ENCODE measurements around the gene OPCML.

OPCML gene

DNA sequence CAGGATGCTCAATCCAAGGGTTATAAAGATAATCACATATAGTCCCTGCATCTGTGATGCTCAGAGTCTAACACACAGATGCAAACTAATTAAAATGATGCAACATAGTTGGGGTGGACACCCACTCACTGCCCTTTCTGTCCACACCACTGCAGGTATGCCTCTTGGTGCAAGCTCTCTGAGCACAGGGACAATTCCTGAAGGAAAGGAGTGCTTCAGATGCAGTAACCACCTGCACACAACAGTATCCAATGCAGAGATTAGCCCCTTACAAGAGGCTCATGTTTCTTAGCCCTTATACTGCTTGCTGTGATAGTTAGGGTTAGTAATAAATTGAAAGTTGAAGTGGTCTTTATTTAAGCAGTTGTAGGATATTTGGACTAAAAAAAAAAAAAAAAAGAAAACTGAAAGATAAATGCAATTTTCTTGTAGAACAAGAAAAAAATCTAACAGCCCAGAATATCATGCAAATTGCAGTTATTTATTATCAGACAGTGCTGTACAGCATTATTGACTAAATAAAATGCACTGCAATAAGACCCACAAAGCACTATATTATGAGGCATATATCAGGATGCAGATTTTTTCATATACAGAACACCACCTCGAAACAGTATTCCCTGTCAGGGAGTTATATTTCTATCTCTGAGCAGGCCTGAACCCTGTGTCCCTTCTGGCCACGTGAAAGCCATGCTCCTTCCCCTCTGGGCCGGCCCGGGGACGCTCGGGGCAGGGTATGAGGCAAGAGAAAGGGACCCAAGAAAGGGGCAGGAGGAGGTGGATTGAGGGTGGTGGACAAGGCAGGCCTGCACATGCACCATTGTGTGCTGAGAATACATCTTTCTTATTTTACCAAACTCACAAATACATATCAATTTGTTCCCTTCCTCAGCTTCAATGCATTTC lies 260.2 kb downstream of the OPCML start:
- DNase-seq, result no peak

DNA sequence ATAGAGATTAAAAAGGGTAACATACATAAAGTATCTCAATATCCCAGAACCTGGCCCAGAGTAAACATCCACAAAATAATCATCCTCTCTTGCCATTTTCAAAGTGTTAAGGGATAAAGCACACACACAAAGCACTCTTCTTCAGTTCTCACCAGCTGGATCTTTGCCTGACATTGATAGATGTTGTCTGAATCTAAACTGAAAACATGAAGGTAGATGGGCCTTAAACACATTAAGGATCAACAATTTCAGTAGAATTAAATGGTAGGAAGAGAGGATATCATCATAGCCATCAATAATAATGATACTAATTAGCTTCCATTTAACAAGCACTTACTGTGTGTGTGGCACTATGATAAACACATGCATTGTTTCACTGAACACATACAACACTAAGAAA lies 261.1 kb downstream of the OPCML start:
- DNase-seq, result no peak

DNA sequence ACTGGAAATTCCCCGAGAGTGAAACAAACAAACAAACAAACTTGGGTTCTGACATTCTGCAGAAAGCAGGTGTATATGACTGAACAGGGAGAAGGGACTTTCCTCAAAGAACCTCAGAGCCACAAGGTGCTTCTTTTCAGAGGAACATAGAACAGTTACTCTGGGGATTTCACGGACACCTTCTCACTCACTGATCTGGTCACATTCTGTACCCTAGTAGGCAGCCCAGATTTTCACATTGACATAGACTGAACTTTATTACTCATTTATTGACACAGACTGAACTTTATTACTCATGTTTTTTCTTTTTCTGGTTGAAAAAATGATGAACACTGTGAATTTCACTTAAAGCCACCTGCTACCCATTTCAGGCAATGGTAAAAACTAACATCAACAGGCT lies 263.0 kb downstream of the OPCML start:
- no peak for DNase-seq

DNA sequence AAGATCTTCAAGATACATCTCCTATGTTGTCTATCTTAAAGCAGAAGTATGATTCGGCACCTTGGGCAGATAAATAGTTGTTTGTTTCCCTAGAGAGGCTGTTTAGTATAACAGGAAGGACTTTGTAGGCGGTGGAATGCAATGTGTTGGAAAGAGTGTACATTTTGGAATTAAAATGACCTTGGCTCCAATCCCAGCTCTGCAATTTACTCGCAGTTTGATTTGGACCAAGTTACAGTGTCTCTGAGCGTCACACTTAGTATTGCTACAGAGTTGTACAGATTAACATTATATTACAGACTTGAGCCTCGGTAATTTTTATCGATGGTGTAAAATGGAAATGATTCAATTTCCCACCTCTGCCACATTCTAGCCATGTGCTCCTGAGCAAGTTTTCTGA lies 265.3 kb downstream of the OPCML start:
- DNase-seq, result no peak

DNA sequence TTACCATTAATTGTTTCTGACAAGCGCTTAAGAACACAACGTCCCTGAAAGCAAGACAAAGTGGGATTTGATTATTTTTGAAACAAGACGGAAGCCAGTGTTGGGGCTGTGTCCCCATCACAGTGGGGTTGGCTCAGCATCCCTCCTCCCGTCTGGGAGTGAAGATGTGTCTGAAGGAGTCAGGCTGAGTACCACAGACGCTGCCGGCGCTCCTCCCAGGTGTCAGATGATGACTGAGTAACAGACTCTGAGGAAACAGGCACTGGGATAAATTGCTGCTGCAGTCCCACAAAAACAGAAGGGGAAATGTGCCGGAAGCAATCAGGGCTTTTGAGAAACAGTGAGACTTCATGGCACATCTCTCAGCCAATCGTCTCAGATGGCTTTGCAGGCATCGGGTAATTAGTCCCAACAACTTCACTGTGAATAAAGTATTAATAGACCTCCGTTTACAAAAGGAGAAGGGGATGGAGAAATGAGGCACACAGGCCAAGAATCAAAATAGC lies 266.7 kb downstream of the OPCML start:
- no peak for DNase-seq

DNA sequence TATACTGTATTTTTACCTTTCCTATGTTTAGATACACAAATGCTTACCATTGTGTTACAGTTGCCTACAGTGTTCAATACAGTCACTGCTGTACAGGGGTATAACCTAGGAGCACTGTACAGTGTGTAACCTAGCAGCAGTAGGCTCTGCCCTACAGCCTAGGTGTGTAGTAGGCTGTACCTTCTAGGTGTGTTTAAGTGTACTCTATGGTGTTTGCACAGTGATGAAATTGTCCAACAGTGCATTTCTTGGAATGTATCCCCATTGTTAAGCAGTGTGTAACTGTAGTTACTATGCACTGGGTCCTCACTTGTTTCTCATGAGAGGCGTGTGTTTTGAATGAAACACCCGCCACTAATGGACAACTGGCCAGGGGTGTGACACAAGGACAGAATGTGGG lies 269.0 kb downstream of the OPCML start:
- DNase-seq, result no peak

DNA sequence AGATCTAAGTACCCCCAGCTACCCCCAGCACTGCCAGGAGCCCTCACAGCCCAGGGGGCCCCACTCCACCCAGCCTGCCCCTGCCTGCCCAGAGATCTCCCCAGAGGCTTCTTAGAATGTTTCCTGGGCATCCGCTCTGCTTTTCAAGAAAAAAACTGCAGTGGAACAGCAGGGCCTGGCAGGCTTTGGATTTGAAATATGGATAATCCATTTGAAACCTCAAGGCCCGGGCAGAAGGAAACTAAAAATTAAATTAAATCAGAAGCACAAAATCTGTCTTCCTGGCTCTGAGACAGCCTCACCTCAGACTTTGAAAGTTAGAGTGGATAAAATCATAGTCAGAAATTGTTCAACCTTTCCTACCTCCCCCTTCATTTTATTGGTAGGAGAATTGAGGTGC lies 273.6 kb downstream of the OPCML start:
- no peak for DNase-seq

DNA sequence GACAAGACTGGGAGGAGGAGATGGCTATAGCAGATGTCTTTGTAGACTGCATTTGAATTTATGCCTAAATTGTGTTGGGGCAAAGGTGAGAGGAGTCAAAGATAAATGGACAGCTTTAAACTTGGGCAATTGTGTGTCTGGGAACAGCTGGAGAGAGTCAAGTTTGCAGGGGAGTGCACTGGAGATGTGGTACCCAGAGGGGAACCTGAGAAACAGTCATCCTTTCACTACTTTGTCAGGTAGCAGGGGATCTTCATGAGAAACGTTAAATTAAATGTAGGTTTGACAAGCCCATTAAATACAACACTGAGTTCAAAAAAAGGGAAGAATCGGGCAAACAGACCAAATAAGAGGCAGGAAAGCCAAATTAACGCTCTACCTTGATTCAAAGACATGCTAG lies 277.7 kb downstream of the OPCML start:
- DNase-seq, result no peak

DNA sequence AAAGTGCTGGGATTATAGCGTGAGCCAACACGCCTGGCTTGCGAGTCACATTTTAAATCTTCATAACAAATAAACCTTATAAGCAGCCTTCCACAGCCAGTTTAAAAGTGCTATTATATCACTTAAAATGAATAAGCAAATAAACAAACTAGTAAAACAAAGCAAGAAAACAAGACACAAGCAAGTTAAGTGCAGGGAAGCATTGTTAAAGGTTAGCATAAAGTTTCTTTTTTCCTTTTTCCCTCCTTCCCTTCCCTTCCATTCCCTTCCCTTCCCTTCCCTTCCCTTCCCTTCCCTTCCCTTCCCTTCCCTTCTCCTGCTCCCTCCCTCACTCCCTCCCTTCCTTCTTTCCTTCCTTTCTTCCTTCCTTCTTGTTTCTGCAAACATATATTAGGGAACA lies 278.7 kb downstream of the OPCML start:
- no peak for DNase-seq

DNA sequence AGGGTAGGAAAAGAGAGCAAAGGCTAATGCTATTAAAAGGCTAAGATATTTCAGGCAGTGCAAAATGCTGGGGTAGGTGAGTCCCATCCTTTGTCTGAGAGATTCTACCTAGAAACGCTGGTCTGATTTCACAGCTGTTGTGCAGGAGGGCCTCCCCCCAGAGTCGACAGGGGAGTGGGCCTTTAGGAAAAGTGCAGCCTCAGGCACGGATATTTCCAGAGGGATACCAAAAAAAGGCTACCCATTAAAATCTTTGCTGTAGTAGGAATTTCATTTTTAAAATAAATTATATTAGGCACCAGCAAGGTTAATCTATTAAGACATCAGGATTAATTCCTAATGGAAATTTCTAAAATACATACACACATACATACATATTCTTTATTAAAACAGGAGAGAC lies 280.5 kb downstream of the OPCML start:
- DNase-seq, result no peak

DNA sequence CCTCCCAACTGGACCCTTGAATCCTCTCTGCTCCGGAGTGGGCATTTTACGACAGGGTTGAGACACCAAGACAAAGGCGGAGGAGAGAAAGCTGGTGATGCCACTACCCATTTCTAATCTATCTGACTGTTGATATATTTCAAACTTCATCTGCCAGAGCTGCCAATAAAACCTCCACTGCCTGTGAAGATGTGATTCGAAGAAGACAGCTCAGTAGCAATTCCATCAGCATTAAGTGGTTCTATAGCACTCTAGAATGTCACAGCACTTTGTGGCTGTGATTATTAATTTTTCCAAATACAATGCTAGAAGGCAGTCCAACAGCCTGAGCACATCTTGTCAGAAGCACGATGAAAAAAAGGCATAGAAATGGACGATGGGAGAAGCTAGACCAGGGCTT lies 282.8 kb downstream of the OPCML start:
- no peak for DNase-seq

DNA sequence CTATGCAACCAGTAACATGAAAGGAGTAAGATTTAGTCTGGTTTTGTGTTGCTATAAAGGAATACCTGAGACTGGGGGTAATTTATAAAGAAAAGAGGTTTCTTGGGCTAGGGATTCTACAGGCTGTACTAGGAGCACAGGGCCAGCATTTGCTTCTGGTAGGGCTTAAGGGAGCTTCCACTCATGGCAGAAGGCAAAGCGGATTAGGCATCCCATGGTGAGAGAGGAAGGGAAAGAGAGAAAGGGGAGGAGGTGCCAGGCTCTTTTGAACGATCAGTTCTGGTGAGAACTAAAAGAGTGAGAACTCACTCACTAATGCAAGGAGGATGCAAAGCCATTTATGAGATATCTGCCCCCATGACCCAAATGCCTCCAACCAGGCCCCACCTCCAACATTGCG lies 283.2 kb downstream of the OPCML start:
- DNase-seq, result no peak

DNA sequence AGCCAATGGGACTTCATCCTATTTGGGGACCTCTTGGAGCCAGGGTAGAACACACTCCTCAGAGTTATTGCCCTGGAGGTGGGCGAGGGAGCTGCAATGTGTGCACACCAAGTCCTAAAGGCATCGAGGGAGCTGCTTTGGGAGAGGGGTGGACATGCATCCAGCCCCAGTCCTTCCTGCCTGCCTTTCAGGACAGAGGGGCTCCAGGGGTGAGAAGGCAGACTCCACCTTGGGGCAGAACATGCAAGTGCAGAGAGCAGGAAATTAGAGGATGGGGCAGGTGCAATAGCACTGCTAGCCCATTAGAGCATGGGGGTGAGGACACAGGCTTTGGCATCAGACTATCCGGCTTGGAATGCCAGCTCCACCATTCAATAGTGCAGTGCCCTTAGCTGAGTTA lies 288.5 kb downstream of the OPCML start:
- DNase-seq, result no peak

DNA sequence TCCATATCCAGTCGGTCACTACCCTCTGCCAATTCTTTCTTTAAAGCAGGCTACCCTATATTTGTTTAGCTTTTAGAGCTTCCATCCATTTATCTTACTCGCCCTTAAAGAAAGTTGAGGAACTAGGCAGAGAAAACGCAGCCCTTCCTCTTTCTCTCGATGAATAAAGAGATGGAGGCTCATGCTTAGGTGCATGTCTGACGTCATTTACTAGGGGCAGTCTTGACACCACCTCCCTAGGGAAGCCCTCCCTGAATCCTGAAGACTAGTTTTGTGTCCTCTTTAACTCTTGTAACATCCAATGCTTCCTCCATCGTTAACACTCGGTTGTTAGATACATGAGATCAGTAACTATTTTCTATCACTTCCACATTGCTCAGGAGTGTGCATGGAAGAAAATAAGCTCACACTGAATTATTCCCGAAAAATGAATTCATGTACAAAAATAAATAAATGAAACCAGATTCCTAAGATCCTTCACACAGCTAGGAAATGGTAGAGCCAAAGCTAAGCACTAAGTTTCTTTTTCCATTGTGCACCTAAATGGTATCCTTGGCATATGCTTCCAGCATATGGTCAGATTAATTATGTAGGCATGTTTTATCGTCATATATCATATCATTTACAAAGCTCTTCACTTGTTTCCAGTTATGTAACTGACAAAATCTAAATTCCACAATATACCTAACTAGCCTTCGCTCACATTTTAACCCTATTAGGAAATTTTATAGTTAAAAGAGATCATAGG lies 291.2 kb downstream of the OPCML start:
- DNase-seq, result no peak

DNA sequence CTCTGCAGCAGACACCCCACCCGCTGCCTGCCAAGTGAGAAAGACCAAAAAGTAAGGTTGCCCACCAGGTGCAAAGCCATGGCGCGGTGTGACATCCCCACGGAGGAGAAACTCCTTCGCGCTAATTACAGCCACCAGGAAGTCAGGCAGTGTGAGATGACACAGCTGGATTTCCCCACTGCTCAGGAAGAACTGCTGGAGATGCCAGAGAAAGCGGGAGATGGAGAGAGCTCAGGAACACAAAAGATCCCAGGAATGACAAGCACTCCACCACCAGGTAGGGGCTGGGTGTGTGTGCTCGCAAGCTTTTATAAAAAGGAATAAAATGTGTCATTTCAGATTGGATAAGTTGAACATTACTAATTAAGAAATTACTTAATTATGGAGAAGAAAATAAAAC lies 292.7 kb downstream of the OPCML start:
- DNase-seq, result no peak

DNA sequence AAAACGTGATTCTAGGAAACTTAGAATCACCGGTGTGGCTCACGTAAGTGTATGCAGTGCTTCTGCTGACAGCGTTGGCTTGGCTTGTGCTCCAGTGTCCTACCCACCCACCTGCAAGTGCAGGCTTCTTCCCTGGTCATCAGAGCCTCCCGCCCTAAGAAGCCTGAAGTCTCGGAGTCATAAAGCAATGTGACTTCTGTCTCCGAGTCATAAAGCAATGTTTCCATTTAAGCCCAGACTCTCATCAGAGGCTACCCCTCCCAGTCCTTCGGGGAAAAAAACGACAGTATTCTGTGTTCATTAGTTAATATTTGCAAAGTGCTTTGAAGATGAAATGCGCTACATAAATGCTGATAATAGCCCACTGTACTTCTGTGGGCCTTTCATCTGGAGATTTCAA lies 293.8 kb downstream of the OPCML start:
- no peak for DNase-seq

DNA sequence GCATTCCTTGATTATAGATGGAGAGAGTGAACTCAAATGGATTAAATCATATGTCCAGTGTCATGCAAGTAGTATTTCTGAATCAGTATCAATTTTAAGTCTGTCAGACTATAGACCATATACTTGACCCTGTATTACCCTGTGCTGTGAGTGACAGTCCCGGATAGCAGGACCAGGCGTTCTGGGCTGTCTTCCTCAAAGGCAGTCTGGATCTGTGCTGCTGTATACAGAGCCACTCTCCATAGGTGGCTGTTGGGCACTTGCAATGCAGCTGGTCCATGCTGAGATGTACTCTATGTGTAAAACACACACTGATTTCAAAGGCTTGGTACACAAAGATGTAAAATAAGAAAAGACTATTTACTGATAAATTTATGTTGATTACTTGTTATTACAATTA lies 294.3 kb downstream of the OPCML start:
- no peak for DNase-seq

DNA sequence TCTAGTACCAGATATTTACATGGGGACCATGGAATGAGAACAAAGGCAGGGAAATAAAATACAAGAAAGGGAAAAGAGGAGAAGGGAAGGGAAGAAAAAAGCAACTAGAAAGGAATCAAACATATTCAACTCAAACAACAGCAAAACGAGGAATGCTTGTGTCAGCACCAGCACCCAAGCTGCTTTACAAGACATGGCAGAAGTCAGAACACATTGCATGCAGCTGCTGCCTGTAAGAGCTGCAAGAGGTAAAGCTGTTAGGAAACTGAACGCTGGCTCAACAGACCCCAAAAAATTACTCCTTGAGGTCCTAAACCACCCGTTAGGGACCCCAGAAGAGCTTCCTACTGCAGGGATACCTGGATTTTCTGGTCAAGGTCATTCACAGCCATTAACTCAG lies 296.9 kb downstream of the OPCML start:
- DNase-seq, result no peak

DNA sequence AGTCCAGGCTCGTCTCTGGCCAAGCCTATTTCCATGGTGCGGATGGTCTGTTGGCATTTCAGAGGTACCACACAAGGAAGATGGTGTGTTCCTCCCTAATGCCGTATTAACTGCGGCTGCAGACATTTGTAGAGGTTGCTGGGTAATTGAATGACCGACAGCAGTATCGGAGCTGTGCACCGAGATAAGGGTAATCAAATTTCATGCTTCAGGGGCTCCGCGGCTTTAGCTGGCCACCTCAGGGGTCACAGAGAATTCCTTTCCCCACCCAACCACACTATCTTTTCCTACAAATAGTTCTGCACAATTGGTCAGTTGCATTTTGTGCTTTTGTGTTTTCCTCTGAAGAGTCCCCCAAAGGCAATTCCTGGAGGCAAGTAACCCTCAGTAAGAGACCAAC lies 297.4 kb downstream of the OPCML start:
- no peak for DNase-seq

DNA sequence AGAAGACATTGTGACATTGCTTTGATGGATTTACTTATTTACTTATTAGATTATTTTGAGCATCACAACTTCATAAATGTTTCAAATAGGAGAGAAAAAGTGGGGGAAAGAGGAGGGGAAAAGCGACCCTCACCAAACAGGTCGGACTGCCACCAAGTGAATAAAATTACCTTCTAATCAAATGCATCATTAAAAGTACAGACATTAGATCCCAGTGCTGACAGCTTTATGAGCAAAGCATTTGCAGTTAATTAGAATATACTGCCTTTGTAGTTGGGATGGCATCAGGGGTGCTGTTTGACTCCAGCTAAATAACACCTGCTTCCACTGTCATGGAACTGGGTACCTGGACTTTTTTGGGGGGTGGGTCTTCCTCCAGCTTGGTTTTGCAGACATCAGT lies 299.6 kb downstream of the OPCML start:
- DNase-seq, result no peak

DNA sequence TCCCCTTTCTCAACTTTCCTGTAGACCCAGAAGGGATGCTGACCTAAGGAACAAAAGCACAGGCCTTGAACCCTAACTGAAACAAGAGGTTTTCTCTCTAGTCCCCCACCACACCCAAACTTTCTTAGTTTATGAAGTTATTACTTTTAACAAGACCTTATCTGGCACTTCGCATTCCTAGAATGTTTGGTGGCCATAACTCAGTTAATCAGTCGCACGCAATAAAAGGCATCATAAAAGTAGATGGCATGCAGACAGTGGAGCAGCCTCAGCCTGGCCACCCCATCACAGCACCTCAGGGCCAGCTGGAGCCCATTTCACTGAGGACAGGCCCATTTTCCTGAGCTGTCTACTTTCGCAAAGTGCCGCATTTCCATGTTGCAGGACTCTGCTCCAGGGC lies 301.9 kb downstream of the OPCML start:
- DNase-seq, result no peak

DNA sequence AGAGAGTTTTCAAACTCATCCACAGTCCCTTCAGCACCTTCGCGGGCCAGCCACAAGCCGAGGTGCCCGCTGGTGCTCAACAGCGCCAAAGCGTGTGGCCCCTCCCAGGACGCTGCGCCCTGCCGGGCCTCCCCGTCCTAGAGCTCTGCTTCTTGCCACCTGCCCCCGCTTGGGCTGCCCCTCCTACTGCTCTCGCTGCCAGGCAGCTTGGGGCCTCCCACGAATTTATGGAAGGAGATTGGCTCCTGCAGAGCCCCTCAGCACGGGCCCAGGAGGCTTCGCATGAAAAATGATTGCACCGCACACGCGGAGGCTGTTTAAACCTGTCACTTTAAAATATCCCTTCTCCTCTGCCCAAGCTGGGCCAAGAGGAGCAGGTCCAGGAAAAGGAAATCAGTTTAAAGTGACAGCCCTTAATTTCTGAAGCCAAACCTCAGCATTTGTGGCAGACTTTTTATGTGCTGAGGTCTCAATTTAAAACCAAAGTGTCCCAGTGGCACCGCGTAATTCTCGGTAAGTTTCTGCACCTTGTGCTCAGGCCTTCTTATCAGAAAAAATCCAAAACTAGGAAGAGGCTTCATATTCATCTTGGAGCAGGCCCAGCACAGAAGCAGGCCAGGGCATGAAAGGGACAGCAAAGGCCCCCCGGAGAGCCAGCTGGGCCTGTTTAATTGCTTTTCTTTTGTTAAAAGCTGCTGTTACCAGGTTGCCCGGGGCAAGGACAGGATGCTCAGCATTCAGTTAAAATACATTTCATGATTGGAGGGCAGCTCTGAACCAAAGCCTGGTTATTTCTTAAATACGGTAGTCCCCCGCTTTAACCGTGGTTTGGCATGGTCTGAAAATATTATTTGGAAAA lies 303.6 kb downstream of the OPCML start:
- DNase-seq, result no peak

DNA sequence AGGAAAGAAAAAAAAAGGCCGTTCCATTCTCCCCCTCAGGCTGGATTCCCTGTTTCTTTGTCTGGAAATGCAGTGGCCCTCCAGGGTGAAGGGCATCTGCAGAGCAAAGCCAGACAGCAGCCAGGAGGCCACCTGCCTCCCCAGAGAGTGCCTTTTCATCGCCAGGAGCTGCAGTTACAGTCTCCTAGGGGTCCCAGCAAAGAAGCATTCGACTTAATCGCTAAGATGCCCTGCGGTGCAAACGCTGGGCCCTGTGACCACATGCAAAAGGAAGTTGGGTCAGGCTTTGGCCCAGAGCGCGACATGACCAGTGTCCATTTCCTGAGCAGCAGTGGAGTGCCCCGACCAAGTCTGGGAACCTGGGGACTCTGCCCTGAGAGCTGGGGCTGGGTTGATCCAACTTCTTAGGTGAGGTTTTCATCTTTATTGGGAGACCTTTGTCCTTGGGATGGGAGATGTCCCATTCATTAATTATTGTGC lies 304.6 kb downstream of the OPCML start:
- no peak for DNase-seq

All from activated T-cell treated with anti-CD3 and anti-CD28 coated beads, Interleukin-2, amount 50 U/mL, for 1 hour (primary cell).